PC-3 (cell line): ENCODE measurements around the gene SKAP1. TPM values are rescaled to one million over a fixed set of nuclear protein-coding genes. Genes with fewer than 3 reads are reported as not detected.

Experiments
- ATAC-seq: fragments of 200-7000 bp; cut with Tn5 transposase; 2 replicates; pipeline ENCODE4 v1.9.1; 2020; ENCODE audit warnings: mild to moderate bottlenecking, moderate library complexity
- BruUV-seq: library from RNA; stranded (reverse); fragments of 400-500 nt; replicated peaks from 2 replicates; lab custom pipeline; 2021; lab: Mats Ljungman, UMichigan
- CTCF ChIA-PET: fragments of 300-600 bp; sonication (Branson Sonifier 250); formaldehyde crosslinking; loops from one replicate; lab custom pipeline; 2022; ENCODE audit warnings: antibody characterized with exemption; lab: Charles Lee
- POLR2A ChIA-PET: fragments of 300-600 bp; sonication (Branson Sonifier 250); formaldehyde crosslinking; loops from one replicate; lab custom pipeline; 2022; ENCODE audit warnings: antibody characterized with exemption; ENCODE audit not compliant: unreplicated experiment; lab: Charles Lee
- DNase-seq: peaks from one replicate; pipeline ENCODE4 v3.0.0-alpha.2; 2015
- H2AFZ ChIP-seq: fragments of 300-600 bp; sonication (generic); 2 replicates; pipeline ENCODE4 v1.6.0; 2016; ENCODE audit warnings: antibody characterized with exemption, low read length
- H3F3A ChIP-seq: fragments of 300-600 bp; sonication (generic); one replicate; pipeline ENCODE4 v1.6.0; 2017; ENCODE audit warnings: antibody characterized with exemption, low read length, control low read depth, mild to moderate bottlenecking; ENCODE audit not compliant: unreplicated experiment
- H3K27ac ChIP-seq: fragments of 300-600 bp; sonication (generic); 2 replicates; pipeline ENCODE4 v1.5.1; 2016; ENCODE audit warnings: mild to moderate bottlenecking, low read length
- H3K27me3 ChIP-seq: fragments of 300-600 bp; sonication (generic); 2 replicates; pipeline ENCODE4 v1.6.1; 2016; ENCODE audit warnings: low read length, mixed read lengths
- H3K36me3 ChIP-seq: fragments of 300-600 bp; sonication (generic); 2 replicates; pipeline ENCODE4 v1.6.1; 2016; ENCODE audit warnings: low read depth, mixed run types, low read length, mixed read lengths
- H3K4me1 ChIP-seq: fragments of 300-600 bp; sonication (generic); 2 replicates; pipeline ENCODE4 v1.5.1; 2016; ENCODE audit warnings: low read length; ENCODE audit not compliant: insufficient read depth
- H3K4me2 ChIP-seq: fragments of 300-600 bp; sonication (generic); 2 replicates; pipeline ENCODE4 v1.6.0; 2016; ENCODE audit warnings: low read length
- H3K4me3 ChIP-seq: fragments of 300-600 bp; sonication (generic); 2 replicates; pipeline ENCODE4 v1.5.1; 2016; ENCODE audit warnings: mild to moderate bottlenecking, low read length, mixed read lengths
- H3K79me2 ChIP-seq: fragments of 300-600 bp; sonication (generic); 2 replicates; pipeline ENCODE4 v1.6.1; 2017; ENCODE audit warnings: low read length, mixed read lengths
- H3K9ac ChIP-seq: fragments of 300-600 bp; sonication (generic); 2 replicates; pipeline ENCODE4 v1.6.0; 2016; ENCODE audit warnings: mild to moderate bottlenecking, low read length
- H3K9me2 ChIP-seq: fragments of 300-600 bp; sonication (generic); replicated peaks from 2 replicates; pipeline ENCODE4 v1.6.1; 2016; ENCODE audit warnings: mixed run types, low read length, mixed read lengths
- H3K9me3 ChIP-seq: fragments of 300-600 bp; sonication (generic); 2 replicates; pipeline ENCODE4 v1.6.1; 2016; ENCODE audit warnings: low read length, mixed read lengths
- H4K20me1 ChIP-seq: fragments of 300-600 bp; sonication (generic); 2 replicates; pipeline ENCODE4 v1.6.1; 2016; ENCODE audit warnings: low read length, mixed read lengths
- CTCF ChIP-seq: fragments of 300-600 bp; sonication (generic); conservative IDR thresholded peaks from 2 replicates; pipeline ENCODE4 v1.5.1; 2017; ENCODE audit warnings: antibody characterized with exemption, low read depth, mild to moderate bottlenecking, low read length
- EZH2 ChIP-seq: fragments of 300-600 bp; sonication (generic); IDR thresholded peaks from one replicate; pipeline ENCODE4 v1.6.1; 2017; ENCODE audit warnings: antibody characterized with exemption, mild to moderate bottlenecking, low read length; ENCODE audit not compliant: unreplicated experiment
- EZH2phosphoT487 ChIP-seq: fragments of 300-600 bp; sonication (generic); IDR thresholded peaks from 2 replicates; pipeline ENCODE4 v1.6.1; 2018; ENCODE audit warnings: mild to moderate bottlenecking, antibody characterized with exemption, low read length, borderline replicate concordance
- intact Hi-C: fragments of 100-400 bp; cut with micrococcal nuclease; formaldehyde crosslinking; loops from 2 replicates; pipeline ENCODE4 v1.9.0; 2023
- total RNA-seq: library from RNA; depleted of rRNA; stranded (reverse); fragments of >200 nt; gene quantifications from 2 replicates; pipeline ENCODE4 v1.2.3, GENCODE V29; 2014

SKAP1 gene
- total RNA-seq, 1 experiment from 2014 or later = not detected

- no TSS peak for BruUV-seq
- peak; percentile 31 for DNase-seq
- intact Hi-C loops = no loop called here
- Histone ChIP-seq H3K4me1 (peaks cover 10% of the 10 kb centered on the region), H3F3A (no peaks in the 10 kb centered on the region), H2AFZ (no peak overlapping the region), H3K9ac (no peak overlapping the region), H3K9me2 (no peaks in the 10 kb centered on the region), H3K4me3 (no peak overlapping the region), H3K27ac (no peak overlapping the region), H3K4me2 (no peak overlapping the region), H3K79me2 (peaks cover 34% of the 10 kb centered on the region), H4K20me1 (peaks cover 11% of the 10 kb centered on the region), H3K27me3 (no peaks in the 10 kb centered on the region), H3K9me3 (no peaks in the 10 kb centered on the region), H3K36me3 (no peaks in the 10 kb centered on the region)
- ChIA-PET POLR2A (no interaction called here), CTCF (no interaction called here)
- ATAC-seq = no peak
- TF ChIP-seq CTCF (no peak), EZH2 (no peak), EZH2phosphoT487 (no peak)
Measured at GRCh38 chr17:48102798-48103715, 327.0 kb downstream of the SKAP1 start.

- CTCF ChIA-PET = no interaction called here
- no peaks in the 10 kb centered on the region for H3K9me2 ChIP-seq
- BruUV-seq = no TSS peak
- ATAC-seq (no peak), DNase-seq (no peak)
- H2AFZ ChIP-seq = no peak overlapping the region
- peaks cover 16% of the 10 kb centered on the region for H4K20me1 ChIP-seq
- TF ChIP-seq EZH2 = no peak
- TF ChIP-seq CTCF = no peak
- TF ChIP-seq EZH2phosphoT487 = no peak
- no peaks in the 10 kb centered on the region for H3K36me3 ChIP-seq
- peak overlapping the region; percentile 85; the same call in 1 of the 2 replicates for H3K9ac ChIP-seq
- no peaks in the 10 kb centered on the region for H3K27me3 ChIP-seq
- H3K27ac ChIP-seq = no peak overlapping the region
- intact Hi-C loops = no loop called here
- no peaks in the 10 kb centered on the region for H3F3A ChIP-seq
- H3K4me1 ChIP-seq = peaks cover 10% of the 10 kb centered on the region
- peak overlapping the region; percentile 78; the same call in 1 of the 2 replicates for H3K4me3 ChIP-seq
- POLR2A ChIA-PET = no interaction called here
- H3K79me2 ChIP-seq = peaks cover 39% of the 10 kb centered on the region
- H3K4me2 ChIP-seq = peak overlapping the region; percentile 93; the same call in 1 of the 2 replicates
- no peaks in the 10 kb centered on the region for H3K9me3 ChIP-seq
Measured at GRCh38 chr17:48102043-48102750, 327.8 kb downstream of the SKAP1 start.
